GM23248 (cell line): Measurements from ENCODE around the gene TTC23. TPM values are rescaled to one million over a fixed set of nuclear protein-coding genes. Genes with fewer than 3 reads are reported as not detected.

Source experiments
- DNase-seq: peaks from one replicate; pipeline ENCODE4 v3.0.0-alpha.2; 2015
- H2AFZ ChIP-seq: fragments of 200-600 bp; sonication (generic); 2 replicates; pipeline ENCODE4 v1.6.1; 2016; ENCODE audit warnings: antibody characterized with exemption
- H3F3A ChIP-seq: fragments of 200-600 bp; sonication (generic); 2 replicates; pipeline ENCODE4 v1.6.1; 2016; ENCODE audit warnings: mild to moderate bottlenecking, antibody characterized with exemption, mixed run types; ENCODE audit not compliant: insufficient read depth
- H3K27ac ChIP-seq: fragments of 200-600 bp; sonication (generic); 2 replicates; pipeline ENCODE4 v1.5.1; 2016; ENCODE audit warnings: mild to moderate bottlenecking
- H3K27me3 ChIP-seq: fragments of 200-600 bp; sonication (generic); replicated peaks from 2 replicates; pipeline ENCODE4 v1.6.1; 2016; ENCODE audit warnings: mild to moderate bottlenecking; ENCODE audit not compliant: insufficient read depth
- H3K36me3 ChIP-seq: fragments of 200-600 bp; sonication (generic); 2 replicates; pipeline ENCODE4 v1.6.1; 2016; ENCODE audit warnings: low read depth, mild to moderate bottlenecking
- H3K4me1 ChIP-seq: fragments of 200-600 bp; sonication (generic); 2 replicates; pipeline ENCODE4 v1.6.1; 2016; ENCODE audit warnings: mild to moderate bottlenecking; ENCODE audit not compliant: insufficient read depth
- H3K4me2 ChIP-seq: fragments of 200-600 bp; sonication (generic); one replicate; pipeline ENCODE4 v1.6.1; 2016; ENCODE audit warnings: mild to moderate bottlenecking; ENCODE audit not compliant: unreplicated experiment
- H3K4me3 ChIP-seq: fragments of 200-600 bp; sonication (generic); 2 replicates; pipeline ENCODE4 v1.5.1; 2016; ENCODE audit warnings: mild to moderate bottlenecking
- H3K79me2 ChIP-seq: fragments of 200-600 bp; sonication (generic); 2 replicates; pipeline ENCODE4 v1.6.1; 2016; ENCODE audit warnings: mild to moderate bottlenecking; ENCODE audit not compliant: insufficient read depth
- H3K9ac ChIP-seq: fragments of 200-600 bp; sonication (generic); 2 replicates; pipeline ENCODE4 v1.6.1; 2016; ENCODE audit warnings: mild to moderate bottlenecking
- H3K9me2 ChIP-seq: fragments of 200-600 bp; sonication (generic); 2 replicates; pipeline ENCODE4 v1.6.1; 2016; ENCODE audit warnings: mixed run types, mild to moderate bottlenecking, moderate library complexity; ENCODE audit not compliant: insufficient read depth
- H3K9me3 ChIP-seq: fragments of 200-600 bp; sonication (generic); one replicate; pipeline ENCODE4 v1.6.1; 2017; ENCODE audit warnings: low read depth
- H4K20me1 ChIP-seq: fragments of 200-600 bp; sonication (generic); 2 replicates; pipeline ENCODE4 v1.6.0; 2016; ENCODE audit not compliant: insufficient read depth
- EZH2 ChIP-seq: fragments of 200-600 bp; sonication (generic); IDR thresholded peaks from 2 replicates; pipeline ENCODE4 v1.6.1; 2018; ENCODE audit warnings: antibody characterized with exemption, mild to moderate bottlenecking; ENCODE audit not compliant: insufficient read depth, poor library complexity, severe bottlenecking
- EZH2phosphoT487 ChIP-seq: fragments of 200-600 bp; sonication (generic); IDR thresholded peaks from 2 replicates; pipeline ENCODE4 v1.6.1; 2018; ENCODE audit warnings: antibody characterized with exemption, moderate library complexity, mild to moderate bottlenecking, low read depth; ENCODE audit not compliant: insufficient read depth
- WGBS, 2 experiments: methylation state at CpG; one replicate each; pipeline ENCODE4 v1.1.6; 2015 to 2017; ENCODE audit warnings: low lambda C conversion rate in 2 of 2, low coverage in 1 of 2; ENCODE audit errors: missing lambda C conversion rate in 2 of 2; 5-methylcytosine and 5-hydroxymethylcytosine counted together
- in situ Hi-C: fragments of 300-500 bp; cut with MboI; formaldehyde crosslinking; loops from 2 replicates; pipeline ENCODE4 v1.15.0; 2020
- polyA plus RNA-seq: library from polyadenylated mRNA; unstranded; fragments of >200 nt; fragmentation: Nextera tagmentation; extraction: Ambion mirVana; gene quantifications from 2 replicates; pipeline ENCODE4 v1.2.1, GENCODE V29; 2016
- total RNA-seq: library from RNA; depleted of rRNA; stranded (reverse); fragments of >200 nt; shearing (Covaris generic); gene quantifications from 2 replicates; pipeline ENCODE4 v1.2.3, GENCODE V29; 2014

TTC23 gene
- total and polyA plus RNA-seq, 2 experiments from 2014 or later: 10.8 to 18.6 TPM

DNA sequence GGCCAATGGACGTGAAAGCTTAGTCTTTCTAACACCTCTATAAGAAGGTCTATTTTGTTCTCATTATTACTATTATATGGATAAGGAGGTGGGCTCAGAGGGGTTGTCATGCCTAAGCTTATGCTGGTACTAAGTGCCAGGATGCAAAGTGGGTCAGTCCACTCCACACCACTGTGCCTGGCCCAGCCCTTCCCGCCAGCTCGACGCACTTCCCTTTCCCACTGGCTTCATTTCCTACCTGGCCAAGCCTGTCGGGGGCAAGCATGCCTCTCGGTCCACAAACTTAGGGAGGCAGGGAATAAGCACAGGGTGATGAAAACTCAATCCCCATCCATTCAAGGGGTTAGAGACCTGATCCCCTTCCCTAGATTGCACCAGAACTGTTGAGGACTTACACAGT lies 150.4 kb downstream of the TTC23 start:
- H3K9me2 ChIP-seq: no peaks in the 10 kb centered on the region
- no peak overlapping the region for H3K9ac ChIP-seq
- H4K20me1 ChIP-seq: no peaks in the 10 kb centered on the region
- no peaks in the 10 kb centered on the region for H3K36me3 ChIP-seq
- H3K79me2 ChIP-seq: no peaks in the 10 kb centered on the region
- no peak overlapping the region for H3K27ac ChIP-seq
- peaks cover 7% of the 10 kb centered on the region for H3K27me3 ChIP-seq
- no peak for DNase-seq
- H2AFZ ChIP-seq: no peak overlapping the region
- no peak for TF ChIP-seq EZH2phosphoT487
- no peak for TF ChIP-seq EZH2
- H3K4me2 ChIP-seq: no peak overlapping the region
- no peaks in the 10 kb centered on the region for H3K9me3 ChIP-seq
- in situ Hi-C loops: no loop called here
- no peaks in the 10 kb centered on the region for H3F3A ChIP-seq
- 0 out of 2 replicates have a peak, but pooled peaks cover 4% of the 10 kb centered on the region for H3K4me1 ChIP-seq
- WGBS, 2 experiments: 69 to 71% methylated on average over 6 of the region's 6 CpGs
- no peak overlapping the region for H3K4me3 ChIP-seq

DNA sequence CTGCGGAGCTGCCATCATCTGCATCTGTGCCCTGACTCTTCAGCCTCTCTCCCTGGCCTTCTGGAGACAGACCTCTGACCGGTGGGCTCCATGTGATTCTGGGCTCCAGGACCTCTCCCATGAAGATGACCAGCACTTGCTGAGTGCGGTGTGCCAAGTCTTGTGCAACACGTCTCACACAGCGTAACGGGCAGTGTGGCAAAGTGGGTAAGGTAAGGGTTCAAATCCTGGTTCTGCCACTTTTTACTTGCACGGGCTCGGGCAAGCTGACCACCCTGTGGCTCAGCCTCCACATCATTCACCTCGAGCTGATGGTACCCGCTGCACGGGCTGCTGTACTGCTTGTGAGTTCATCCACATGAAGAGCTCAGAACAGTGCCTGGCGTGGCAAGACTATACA lies 151.0 kb downstream of the TTC23 start:
- WGBS, 2 experiments: 78 to 81% methylated on average over 12 of the region's 12 CpGs
- in situ Hi-C loops: no loop called here
- no peaks in the 10 kb centered on the region for H3K9me3 ChIP-seq
- no peak overlapping the region for H3K4me3 ChIP-seq
- H2AFZ ChIP-seq: no peak overlapping the region
- no peak overlapping the region for H3K4me2 ChIP-seq
- H4K20me1 ChIP-seq: no peaks in the 10 kb centered on the region
- H3K9me2 ChIP-seq: no peaks in the 10 kb centered on the region
- H3K4me1 ChIP-seq: 0 out of 2 replicates have a peak, but pooled peaks cover 4% of the 10 kb centered on the region
- no peaks in the 10 kb centered on the region for H3F3A ChIP-seq
- no peaks in the 10 kb centered on the region for H3K79me2 ChIP-seq
- no peak for DNase-seq
- H3K36me3 ChIP-seq: no peaks in the 10 kb centered on the region
- no peak overlapping the region for H3K9ac ChIP-seq
- peaks cover 5% of the 10 kb centered on the region for H3K27me3 ChIP-seq
- no peak overlapping the region for H3K27ac ChIP-seq
- TF ChIP-seq EZH2: no peak
- TF ChIP-seq EZH2phosphoT487: no peak

DNA sequence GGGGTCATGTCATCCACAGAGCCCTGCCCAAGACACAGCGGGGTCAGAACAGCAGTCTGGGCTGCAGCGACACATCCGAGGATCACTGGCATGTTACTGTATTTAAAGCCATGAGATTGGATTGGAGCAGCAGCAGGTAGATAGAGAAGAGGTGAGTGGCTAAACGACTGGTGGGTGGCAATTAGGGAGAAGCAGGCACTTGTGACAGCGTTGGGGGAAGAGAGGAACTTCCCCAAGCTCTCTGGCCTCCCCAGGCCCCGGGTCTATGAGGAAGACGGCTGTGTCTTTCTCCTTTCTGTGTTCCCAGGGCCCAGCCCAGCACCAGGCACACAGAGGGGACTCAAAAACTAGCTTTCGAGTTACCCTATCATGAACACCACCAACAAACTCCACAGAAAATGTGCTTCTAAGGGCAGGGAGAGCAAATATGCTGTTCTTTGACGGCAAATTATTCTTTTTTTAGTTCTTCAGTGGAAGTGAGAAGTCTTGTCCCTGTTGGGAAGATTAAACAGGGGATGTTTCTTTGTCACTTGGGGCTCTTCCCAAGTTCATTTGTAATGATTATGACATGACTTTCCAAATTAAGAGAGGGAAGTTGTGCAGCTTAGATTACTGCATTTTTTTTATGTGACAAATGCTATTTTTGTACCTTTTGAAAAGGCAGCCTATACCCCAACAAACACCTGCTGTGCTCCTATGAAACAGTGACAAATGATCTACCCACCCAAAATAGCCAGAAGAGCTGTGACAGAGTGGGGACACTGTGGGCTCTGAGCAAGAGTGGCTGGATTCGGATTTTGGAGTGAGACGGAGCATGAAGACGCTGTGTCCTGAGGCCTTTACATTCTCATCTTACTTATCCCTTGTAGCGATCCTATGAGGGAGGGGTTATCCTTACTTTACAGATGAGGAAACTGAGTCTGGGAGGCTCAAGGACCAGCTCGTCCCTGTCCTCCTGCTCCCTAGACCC lies 151.7 kb downstream of the TTC23 start:
- H4K20me1 ChIP-seq: no peaks in the 10 kb centered on the region
- no peak overlapping the region for H3K4me3 ChIP-seq
- no peak overlapping the region for H3K9ac ChIP-seq
- 0 out of 2 replicates have a peak, but pooled peaks cover 4% of the 10 kb centered on the region for H3K4me1 ChIP-seq
- 75 to 77% methylated on average over 14 of the region's 14 CpGs for WGBS, 2 experiments
- H3K4me2 ChIP-seq: no peak overlapping the region
- no peak for DNase-seq
- no peaks in the 10 kb centered on the region for H3F3A ChIP-seq
- no peaks in the 10 kb centered on the region for H3K36me3 ChIP-seq
- no peak overlapping the region for H2AFZ ChIP-seq
- H3K9me3 ChIP-seq: no peaks in the 10 kb centered on the region
- no peak overlapping the region for H3K27ac ChIP-seq
- H3K27me3 ChIP-seq: no peaks in the 10 kb centered on the region; the same call in none of the 2 replicates
- no peaks in the 10 kb centered on the region for H3K79me2 ChIP-seq
- in situ Hi-C loops: no loop called here
- TF ChIP-seq EZH2 (no peak), EZH2phosphoT487 (no peak)
- no peaks in the 10 kb centered on the region for H3K9me2 ChIP-seq

DNA sequence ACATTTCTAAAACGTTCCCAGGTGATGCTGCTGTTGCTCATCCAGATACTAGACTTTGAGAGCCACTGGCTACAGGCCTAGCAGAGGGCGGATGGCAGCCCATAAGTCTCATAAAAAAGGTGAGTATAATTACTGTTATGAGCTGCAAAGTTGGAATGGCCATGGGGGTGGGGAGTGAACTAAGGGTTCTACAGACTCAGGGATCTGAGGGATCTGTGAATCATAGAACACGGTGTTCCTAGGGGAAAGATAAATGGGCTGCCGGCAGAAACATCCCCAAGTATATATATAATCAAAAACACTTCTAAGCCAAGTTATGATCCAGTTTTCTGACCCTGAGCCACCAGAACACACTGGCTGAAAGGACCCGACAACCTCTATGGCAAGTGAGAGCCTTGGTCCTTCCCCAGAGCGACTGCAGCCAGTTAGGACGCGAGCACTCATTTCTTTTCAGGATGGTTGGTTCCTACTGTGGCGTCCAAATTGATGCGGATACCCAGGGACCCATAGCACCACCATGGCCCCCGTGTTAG lies 152.4 kb downstream of the TTC23 start:
- Histone ChIP-seq H3K9me2 (no peaks in the 10 kb centered on the region), H3K27me3 (no peaks in the 10 kb centered on the region; the same call in none of the 2 replicates), H3K4me1 (0 out of 2 replicates have a peak, but pooled peaks cover 4% of the 10 kb centered on the region), H3K9ac (no peak overlapping the region), H3K27ac (no peak overlapping the region), H3K4me3 (no peak overlapping the region), H3K36me3 (no peaks in the 10 kb centered on the region), H3K79me2 (no peaks in the 10 kb centered on the region), H2AFZ (no peak overlapping the region), H3K9me3 (no peaks in the 10 kb centered on the region), H3F3A (no peaks in the 10 kb centered on the region), H3K4me2 (no peak overlapping the region), H4K20me1 (no peaks in the 10 kb centered on the region)
- TF ChIP-seq EZH2 (no peak), EZH2phosphoT487 (no peak)
- DNase-seq: no peak
- WGBS, 2 experiments: 76 to 79% methylated on average over 11 of the region's 11 CpGs
- in situ Hi-C loops: no loop called here
